Hindlimb muscle (tissue), 1 donor: ENCODE results near the gene TSSC4. TPM values are rescaled to one million over a fixed set of nuclear protein-coding genes. Genes with fewer than 3 reads are reported as not detected.

ENCODE experiments used
- DNase-seq: peaks from one replicate; pipeline ENCODE4 v3.0.0-alpha.2; 2013
- polyA plus RNA-seq: library from polyadenylated mRNA; unstranded; fragments of 120-200 nt; gene quantifications from one replicate; pipeline ENCODE4 v1.2.1, GENCODE V29; 2013; ENCODE audit not compliant: insufficient read length

The TSSC4 gene
- polyA plus RNA-seq, 1 donor, result 28.6 TPM

DNA sequence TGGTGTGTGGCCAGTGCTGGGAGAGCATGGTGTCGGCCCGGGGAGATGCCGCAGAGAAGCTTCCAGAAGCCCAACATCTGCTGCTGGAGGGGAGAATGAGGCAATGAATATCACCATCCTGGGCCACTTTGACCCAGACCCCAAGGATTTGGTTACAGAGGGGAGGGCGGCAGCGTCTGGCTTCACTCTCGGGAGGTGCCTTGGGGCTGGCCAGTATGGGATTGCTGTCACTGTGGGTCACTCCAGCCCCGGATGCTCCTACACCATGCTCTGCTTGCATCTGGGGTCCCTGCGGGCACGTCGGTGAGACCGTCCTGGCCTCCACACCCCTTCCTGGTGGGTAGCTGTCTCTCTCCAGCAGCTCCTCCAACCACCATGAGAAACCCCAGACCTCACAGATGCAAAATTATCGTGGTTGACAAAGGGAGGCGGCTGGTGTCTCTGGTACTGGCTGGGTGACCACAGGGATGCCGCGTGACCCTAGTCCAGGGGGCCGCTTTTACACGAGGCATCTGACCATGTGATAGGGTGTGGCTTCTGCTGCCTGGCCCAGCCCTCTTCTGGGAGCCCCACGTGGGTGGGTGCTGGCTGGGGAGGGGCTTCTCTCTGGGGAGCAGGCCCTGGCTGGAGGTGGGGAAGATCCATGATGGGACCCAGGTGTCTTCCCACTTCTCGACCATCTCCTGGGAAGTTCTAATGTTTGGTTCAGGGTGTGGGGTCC lies 49.9 kb downstream of the TSSC4 start:
- DNase-seq, result no peak

DNA sequence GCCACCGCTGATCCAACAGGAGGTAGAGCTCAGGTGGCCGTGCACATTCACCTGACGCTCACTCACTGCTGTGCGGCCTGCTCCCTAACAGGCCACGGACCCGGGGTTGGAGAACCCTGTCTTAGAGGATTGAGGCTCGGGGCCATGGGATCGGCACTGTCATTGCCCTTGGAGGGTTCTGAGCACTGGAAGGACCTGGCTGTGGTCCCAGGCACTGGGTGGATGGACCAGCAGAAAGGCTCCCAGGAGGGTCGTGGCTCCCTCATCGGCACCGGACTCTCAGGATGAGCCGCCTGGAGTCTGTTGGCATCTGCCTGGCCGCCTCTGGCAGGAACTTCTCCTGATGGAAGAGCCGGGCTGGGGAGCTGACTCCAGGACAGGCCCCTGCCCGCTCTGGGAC lies 50.8 kb downstream of the TSSC4 start:
- DNase-seq, result no peak

DNA sequence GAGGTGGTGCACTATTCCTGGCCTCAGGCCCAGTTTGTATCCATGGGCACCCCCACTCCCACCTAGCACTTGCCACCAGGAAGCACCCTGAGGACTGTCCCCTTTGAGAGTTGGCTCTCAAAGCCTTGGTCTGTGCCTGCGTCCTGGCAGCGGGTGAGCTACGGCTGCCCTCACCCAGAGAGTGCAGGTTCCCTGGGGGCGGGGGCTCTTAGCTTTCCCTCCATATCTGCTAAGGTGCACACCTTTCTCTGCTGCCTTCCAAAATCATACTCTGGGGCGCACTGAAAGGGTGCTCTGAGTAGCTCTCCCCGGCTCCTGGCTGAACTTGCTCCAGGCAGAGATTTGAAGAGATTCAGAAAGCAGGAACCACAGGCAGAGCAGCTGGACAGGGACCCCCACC lies 51.4 kb downstream of the TSSC4 start:
- no peak for DNase-seq

DNA sequence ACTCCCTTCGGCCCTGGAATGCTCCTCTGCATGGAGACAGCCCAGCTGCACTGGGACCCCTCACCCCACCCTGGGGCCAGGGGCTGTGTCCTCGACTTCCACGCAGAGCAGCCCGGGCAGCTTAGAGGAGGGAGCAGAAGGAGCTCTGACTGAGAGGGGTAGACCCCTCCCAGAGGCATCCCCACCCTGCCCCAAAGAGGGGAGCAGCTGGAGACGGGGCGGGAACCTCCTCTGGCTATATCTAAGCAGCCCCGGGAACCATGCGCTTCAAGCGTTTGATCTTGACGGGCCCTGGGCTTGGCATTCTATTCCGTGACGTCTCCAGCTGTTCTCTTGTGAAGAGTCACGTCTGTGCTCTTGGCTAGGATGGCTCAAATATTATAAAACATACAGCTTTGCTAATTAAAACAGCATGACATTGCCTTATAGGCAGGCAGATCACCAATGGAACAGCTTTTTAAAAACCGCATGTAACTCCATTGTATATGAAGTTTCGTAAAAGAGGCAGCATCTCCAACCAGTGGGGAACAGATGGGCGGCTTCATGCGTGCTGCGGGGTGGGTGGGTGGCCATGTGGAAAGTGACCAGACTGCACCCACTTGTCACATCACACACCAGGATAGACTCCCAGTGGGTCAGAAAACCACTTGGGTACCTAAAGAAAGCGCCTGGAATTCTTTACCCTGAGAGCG lies 51.9 kb downstream of the TSSC4 start:
- peak; percentile 13 for DNase-seq

DNA sequence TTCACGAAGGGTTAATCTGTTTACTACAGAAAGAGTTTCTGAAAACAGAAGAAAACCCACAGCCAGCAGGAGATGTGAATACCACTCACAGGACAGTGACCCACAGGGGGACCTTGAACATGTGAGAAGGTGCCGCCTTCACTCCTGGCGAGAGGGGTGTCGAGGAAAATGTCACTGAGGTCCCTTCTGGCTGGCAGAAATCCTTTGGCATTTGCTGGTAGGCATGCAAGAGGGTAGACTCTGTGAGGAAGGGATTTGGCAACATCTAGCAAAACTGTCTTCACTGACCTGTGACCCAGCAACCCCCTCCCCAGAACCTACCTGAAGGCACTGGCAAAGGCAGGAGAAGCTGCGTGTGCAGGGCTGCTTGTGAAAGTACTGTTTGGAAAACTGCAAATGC lies 52.9 kb downstream of the TSSC4 start:
- DNase-seq, result no peak

Other genes with a start within 250 kb of the TSSC4 start
- not detected for gene INS, start 239.5 kb upstream of the TSSC4 start, polyA plus RNA-seq
- gene TH, start 228.9 kb upstream of the TSSC4 start, polyA plus RNA-seq, result 0.66 TPM
- gene ASCL2, start 130.2 kb upstream of the TSSC4 start, polyA plus RNA-seq, result 0.17 TPM
- 5.0 TPM for gene C11orf21, start 98.8 kb upstream of the TSSC4 start, polyA plus RNA-seq
- gene TSPAN32, start 98.7 kb upstream of the TSSC4 start, polyA plus RNA-seq, result 5.3 TPM
- 488 TPM for gene CD81, start 23.4 kb upstream of the TSSC4 start, polyA plus RNA-seq
- gene TRPM5, start 43.8 kb downstream of the TSSC4 start, polyA plus RNA-seq, result 0.08 TPM
- 2.9 TPM for gene KCNQ1, start 44.3 kb downstream of the TSSC4 start, polyA plus RNA-seq